CD14-positive monocyte (primary cell): ENCODE measurements around the gene FGFR3. TPM values are rescaled to one million over a fixed set of nuclear protein-coding genes. Genes with fewer than 3 reads are reported as not detected.

ENCODE experiments used
- DNase-seq, 3 donors: peaks; one replicate each; pipeline ENCODE4 v3.0.0-alpha.2; 2011 to 2022
- H2AFZ ChIP-seq: 2 replicates; pipeline ENCODE4 v1.6.0; 2012; ENCODE audit warnings: mild to moderate bottlenecking, low read depth, low read length, inconsistent platforms; ENCODE audit not compliant: insufficient read depth, poor library complexity, severe bottlenecking
- H3K27ac ChIP-seq, 2 donors: 1 replicate in 1 of 2; 2 replicates in 1 of 2; pipeline ENCODE4 v1.5.1; 2012 to 2013; ENCODE audit warnings: low read length in 2 of 2, control low read depth in 1 of 2, inconsistent platforms in 1 of 2, low read depth in 1 of 2, mild to moderate bottlenecking in 1 of 2
- H3K27me3 ChIP-seq, 2 donors: one replicate each; pipeline versions ENCODE4 v1.6.0 to v1.6.1; 2011 to 2013; ENCODE audit warnings: low read length in 2 of 2; ENCODE audit not compliant: control insufficient read depth in 2 of 2, insufficient read depth in 2 of 2
- H3K36me3 ChIP-seq, 2 donors: replicated peaks in 1 of 2; 1 replicate in 1 of 2; 2 replicates in 1 of 2; pipeline versions ENCODE4 v1.5.1 to v1.6.1; 2012 to 2013; ENCODE audit warnings: low read length in 2 of 2, control low read depth in 1 of 2, inconsistent platforms in 1 of 2, mild to moderate bottlenecking in 1 of 2; ENCODE audit not compliant: insufficient read depth in 2 of 2, control insufficient read depth in 1 of 2
- H3K4me1 ChIP-seq, 2 donors: 1 replicate in 1 of 2; 2 replicates in 1 of 2; pipeline versions ENCODE4 v1.5.1 to v1.6.1; 2012 to 2013; ENCODE audit warnings: low read length in 2 of 2, control low read depth in 1 of 2, inconsistent platforms in 1 of 2, mild to moderate bottlenecking in 1 of 2, moderate library complexity in 1 of 2; ENCODE audit not compliant: insufficient read depth in 2 of 2, control insufficient read depth in 1 of 2
- H3K4me2 ChIP-seq: replicated peaks from 2 replicates; pipeline ENCODE3; 2012; ENCODE audit warnings: low read length, moderate library complexity, mild to moderate bottlenecking; ENCODE audit not compliant: poor library complexity, severe bottlenecking; ENCODE audit errors: extremely low read depth
- H3K4me3 ChIP-seq, 3 experiments: fragments of 200-600 bp in 1 of 3; sonication (generic) in 1 of 3; replicated peaks in 1 of 3; 1 replicate in 2 of 3; 2 replicates in 1 of 3; pipeline ENCODE4 v1.5.1; 2011 to 2013; ENCODE audit warnings: low read length in 3 of 3, mild to moderate bottlenecking in 3 of 3, control low read depth in 2 of 3, low read depth in 2 of 3, inconsistent platforms in 1 of 3, moderate library complexity in 1 of 3
- H3K79me2 ChIP-seq: 2 replicates; pipeline ENCODE4 v1.6.0; 2012; ENCODE audit warnings: mild to moderate bottlenecking, control low read depth, inconsistent platforms, low read length, moderate library complexity; ENCODE audit not compliant: insufficient read depth
- H3K9ac ChIP-seq: 2 replicates; pipeline ENCODE4 v1.6.0; 2017; ENCODE audit warnings: low read length, mild to moderate bottlenecking; ENCODE audit not compliant: insufficient read depth, poor library complexity, severe bottlenecking
- H3K9me3 ChIP-seq, 2 donors: replicated peaks in 1 of 2; 1 replicate in 1 of 2; 2 replicates in 1 of 2; pipeline versions ENCODE4 v1.5.1 to v1.6.1; 2012 to 2013; ENCODE audit warnings: low read length in 2 of 2, control low read depth in 1 of 2; ENCODE audit not compliant: control insufficient read depth in 1 of 2, insufficient read depth in 1 of 2
- H4K20me1 ChIP-seq: 2 replicates; pipeline ENCODE4 v1.6.0; 2012; ENCODE audit warnings: mild to moderate bottlenecking, low read length, control low read depth, moderate library complexity; ENCODE audit not compliant: insufficient read depth
- H3K27ac Mint-ChIP-seq, 7 donors: one replicate each; pipeline ENCODE4 v1.8.0; 2020; ENCODE audit warnings: mild to moderate bottlenecking in 7 of 7, mixed read lengths in 7 of 7, moderate library complexity in 6 of 7, inconsistent platforms in 2 of 7
- H3K27me3 Mint-ChIP-seq, 3 donors: one replicate each; pipeline ENCODE4 v1.8.0; 2021 to 2022; ENCODE audit warnings: low read depth in 3 of 3, mild to moderate bottlenecking in 3 of 3, mixed read lengths in 3 of 3, moderate library complexity in 3 of 3, inconsistent platforms in 1 of 3
- H3K36me3 Mint-ChIP-seq, 2 donors: one replicate each; pipeline ENCODE4 v1.8.0; 2020; ENCODE audit warnings: mixed read lengths in 2 of 2, inconsistent platforms in 1 of 2, mild to moderate bottlenecking in 1 of 2
- H3K4me1 Mint-ChIP-seq: one replicate; pipeline ENCODE4 v1.8.0; 2020; ENCODE audit warnings: mild to moderate bottlenecking, mixed read lengths
- H3K4me3 Mint-ChIP-seq, 2 donors: one replicate each; pipeline ENCODE4 v1.8.0; 2020; ENCODE audit warnings: mild to moderate bottlenecking in 2 of 2, mixed read lengths in 2 of 2, moderate library complexity in 1 of 2
- H3K9me3 Mint-ChIP-seq, 7 donors: one replicate each; pipeline ENCODE4 v1.8.0; 2020 to 2022; ENCODE audit warnings: mixed read lengths in 7 of 7, mild to moderate bottlenecking in 6 of 7, moderate library complexity in 6 of 7, inconsistent platforms in 2 of 7
- WGBS: methylation state at CpG from one replicate; pipeline ENCODE4 v1.1.5; 2013; ENCODE audit warnings: missing lambda C conversion rate; ENCODE audit not compliant: insufficient coverage; 5-methylcytosine and 5-hydroxymethylcytosine counted together
- intact Hi-C, 2 donors: fragments of 100-400 bp; cut with micrococcal nuclease; formaldehyde crosslinking; loops; one replicate each; pipeline versions ENCODE4 v1.15.0 to v1.15.1; 2023
- polyA plus RNA-seq, 3 donors: library from polyadenylated mRNA; depleted of rRNA in 1 of 3; unstranded in 2 of 3; stranded (reverse) in 1 of 3; fragments of 300-500 nt in 2 of 3; fragments of >200 nt in 1 of 3; fragmentation: Illumina TruSeq in 2 of 3; gene quantifications; 1 replicate in 2 of 3; 2 replicates in 1 of 3; pipeline ENCODE4 v1.2.3, GENCODE V29; 2012 to 2021
- TF ChIP-seq, protein P1 (sequence below): fragments of 200-600 bp; IDR thresholded peaks from one replicate; pipeline ENCODE4 v1.8.0; 2022; ENCODE audit warnings: antibody characterized with exemption, mild to moderate bottlenecking

Gene FGFR3
- polyA plus RNA-seq, 3 donors = 0.07 TPM; not detected in 2

DNA sequence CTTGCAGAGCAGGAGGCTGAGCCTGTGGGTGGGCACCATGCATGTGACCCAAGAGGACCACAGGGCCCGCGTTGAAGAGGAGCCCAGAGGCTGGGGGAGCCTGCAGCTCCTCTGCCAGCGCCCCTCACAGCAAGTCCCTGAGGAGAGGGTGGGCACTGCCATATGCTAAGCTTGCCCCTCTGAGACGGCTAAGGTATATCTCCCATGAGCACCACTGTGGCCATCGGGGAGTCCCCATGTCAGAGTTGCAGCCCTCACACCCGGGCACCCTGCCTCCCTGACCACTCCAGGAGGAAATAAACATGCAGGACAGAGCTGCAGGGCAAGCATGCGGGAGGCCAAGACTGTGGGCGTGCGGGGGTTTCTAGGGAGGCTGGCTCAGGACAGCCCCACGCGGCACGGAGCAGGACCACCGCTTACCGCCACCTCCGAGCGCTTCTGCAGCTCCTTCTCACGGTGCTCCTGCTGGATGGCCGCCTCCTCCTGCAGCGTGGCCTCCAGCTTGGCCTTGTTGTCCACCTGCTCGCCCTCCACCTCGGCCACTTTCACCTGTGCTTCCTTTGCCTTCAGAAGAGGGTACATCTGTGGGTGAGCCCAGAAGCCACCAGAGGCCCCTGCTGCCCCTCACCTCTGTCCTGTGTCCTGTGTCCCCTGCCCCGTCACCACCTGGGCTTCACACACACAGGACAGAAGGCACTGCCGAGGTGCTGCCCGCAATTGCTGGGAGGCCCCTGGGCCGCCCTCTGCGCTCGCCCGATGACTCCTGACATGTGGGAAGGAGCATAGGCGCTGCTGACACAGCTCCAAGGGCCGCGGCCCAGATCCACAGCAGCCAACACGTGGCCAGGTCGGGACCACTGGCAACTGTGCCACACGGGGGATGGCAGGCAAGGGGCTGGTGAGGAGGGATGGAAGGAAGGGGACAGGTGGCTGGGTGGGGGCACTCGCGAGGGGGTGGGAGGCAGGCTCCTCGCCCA is 29.8 kb downstream of the FGFR3 start:
- H3K9ac ChIP-seq = no peak overlapping the region
- no peaks in the 10 kb centered on the region for H3K9me3 Mint-ChIP-seq
- H3K4me1 ChIP-seq = no peaks in the 10 kb centered on the region
- H3K27ac Mint-ChIP-seq = no peak overlapping the region
- no peak overlapping the region for H3K4me2 ChIP-seq
- H3K27me3 ChIP-seq = no peaks in the 10 kb centered on the region
- WGBS = 96% methylated on average over 30 of the region's 37 CpGs
- no peak for DNase-seq
- intact Hi-C loops = no loop called here
- H3K27ac ChIP-seq = no peak overlapping the region
- peaks cover 72 to 91% of the 10 kb centered on the region in 2 donors for H3K36me3 ChIP-seq
- H3K27me3 Mint-ChIP-seq = no peaks in the 10 kb centered on the region
- H3K9me3 ChIP-seq = no peaks in the 10 kb centered on the region
- no peaks in the 10 kb centered on the region for H3K79me2 ChIP-seq
- TF ChIP-seq, protein P1, sequence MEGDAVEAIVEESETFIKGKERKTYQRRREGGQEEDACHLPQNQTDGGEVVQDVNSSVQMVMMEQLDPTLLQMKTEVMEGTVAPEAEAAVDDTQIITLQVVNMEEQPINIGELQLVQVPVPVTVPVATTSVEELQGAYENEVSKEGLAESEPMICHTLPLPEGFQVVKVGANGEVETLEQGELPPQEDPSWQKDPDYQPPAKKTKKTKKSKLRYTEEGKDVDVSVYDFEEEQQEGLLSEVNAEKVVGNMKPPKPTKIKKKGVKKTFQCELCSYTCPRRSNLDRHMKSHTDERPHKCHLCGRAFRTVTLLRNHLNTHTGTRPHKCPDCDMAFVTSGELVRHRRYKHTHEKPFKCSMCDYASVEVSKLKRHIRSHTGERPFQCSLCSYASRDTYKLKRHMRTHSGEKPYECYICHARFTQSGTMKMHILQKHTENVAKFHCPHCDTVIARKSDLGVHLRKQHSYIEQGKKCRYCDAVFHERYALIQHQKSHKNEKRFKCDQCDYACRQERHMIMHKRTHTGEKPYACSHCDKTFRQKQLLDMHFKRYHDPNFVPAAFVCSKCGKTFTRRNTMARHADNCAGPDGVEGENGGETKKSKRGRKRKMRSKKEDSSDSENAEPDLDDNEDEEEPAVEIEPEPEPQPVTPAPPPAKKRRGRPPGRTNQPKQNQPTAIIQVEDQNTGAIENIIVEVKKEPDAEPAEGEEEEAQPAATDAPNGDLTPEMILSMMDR = no peak
- no peak overlapping the region for H3K4me3 Mint-ChIP-seq
- peaks cover 72 to 88% of the 10 kb centered on the region in 2 donors for H3K36me3 Mint-ChIP-seq
- no peak overlapping the region for H2AFZ ChIP-seq
- H3K4me3 ChIP-seq = no peak overlapping the region
- H3K4me1 Mint-ChIP-seq = no peaks in the 10 kb centered on the region
- H4K20me1 ChIP-seq = no peaks in the 10 kb centered on the region

DNA sequence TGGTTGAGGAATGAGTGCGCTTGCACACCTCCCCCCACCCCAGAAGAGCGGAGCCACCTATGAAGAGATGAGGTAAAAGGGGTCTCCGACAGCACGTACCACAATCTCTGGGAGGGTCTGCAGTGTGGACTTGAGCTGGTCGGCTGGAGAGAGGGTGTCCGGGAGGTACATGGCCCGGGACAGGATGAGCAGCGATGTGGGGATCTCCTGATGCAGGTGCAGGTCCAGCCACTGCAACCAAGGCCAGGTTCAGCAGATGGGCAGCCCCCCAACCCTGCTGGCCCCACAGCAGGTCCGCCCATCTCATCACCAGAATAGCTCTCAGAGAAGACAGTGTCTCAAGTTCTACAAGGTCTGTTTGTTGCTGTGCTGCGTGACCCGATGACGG is 30.4 kb downstream of the FGFR3 start:
- H3K79me2 ChIP-seq = no peaks in the 10 kb centered on the region
- no peak overlapping the region for H3K4me3 Mint-ChIP-seq
- no peaks in the 10 kb centered on the region for H3K4me1 ChIP-seq
- no peak overlapping the region for H2AFZ ChIP-seq
- H3K4me3 ChIP-seq = no peak overlapping the region
- no peaks in the 10 kb centered on the region for H4K20me1 ChIP-seq
- H3K4me1 Mint-ChIP-seq = no peaks in the 10 kb centered on the region
- H3K9ac ChIP-seq = no peak overlapping the region
- intact Hi-C loops = no loop called here
- H3K9me3 ChIP-seq = no peaks in the 10 kb centered on the region
- H3K36me3 Mint-ChIP-seq = peaks cover 65 to 81% of the 10 kb centered on the region in 2 donors
- no peaks in the 10 kb centered on the region for H3K9me3 Mint-ChIP-seq
- no peaks in the 10 kb centered on the region for H3K27me3 ChIP-seq
- no peak for DNase-seq
- H3K27ac ChIP-seq = no peak overlapping the region
- TF ChIP-seq, protein P1 = no peak
- WGBS = 98% methylated on average over 7 of the region's 12 CpGs
- H3K27ac Mint-ChIP-seq = no peak overlapping the region
- peaks cover 67 to 84% of the 10 kb centered on the region in 2 donors for H3K36me3 ChIP-seq
- no peaks in the 10 kb centered on the region for H3K27me3 Mint-ChIP-seq
- no peak overlapping the region for H3K4me2 ChIP-seq
